ENCODE data around the gene LIN28A.
"Not testable (repeated sequence)": the region's sequence is repeated elsewhere in the genome, so short reads cannot be mapped to it uniquely, and the experiment has no call there.

LIN28A gene, protein sequence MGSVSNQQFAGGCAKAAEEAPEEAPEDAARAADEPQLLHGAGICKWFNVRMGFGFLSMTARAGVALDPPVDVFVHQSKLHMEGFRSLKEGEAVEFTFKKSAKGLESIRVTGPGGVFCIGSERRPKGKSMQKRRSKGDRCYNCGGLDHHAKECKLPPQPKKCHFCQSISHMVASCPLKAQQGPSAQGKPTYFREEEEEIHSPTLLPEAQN

GRCh38 chr1:26410706-26411623 is at the start of gene LIN28A:
Gene LIN28A, plus strand, starts transcription at chr1:26410817. Its CDS starts 75 bp downstream, at chr1:26410892.
- DNase-seq = no peak

GRCh38 chr1:26361605-26362122 is 49.0 kb upstream of the LIN28A start:
- DNase-seq = no peak

- no peak for DNase-seq
Observed at GRCh38 chr1:26362331-26362730, 48.3 kb upstream of the LIN28A start.

DNA sequence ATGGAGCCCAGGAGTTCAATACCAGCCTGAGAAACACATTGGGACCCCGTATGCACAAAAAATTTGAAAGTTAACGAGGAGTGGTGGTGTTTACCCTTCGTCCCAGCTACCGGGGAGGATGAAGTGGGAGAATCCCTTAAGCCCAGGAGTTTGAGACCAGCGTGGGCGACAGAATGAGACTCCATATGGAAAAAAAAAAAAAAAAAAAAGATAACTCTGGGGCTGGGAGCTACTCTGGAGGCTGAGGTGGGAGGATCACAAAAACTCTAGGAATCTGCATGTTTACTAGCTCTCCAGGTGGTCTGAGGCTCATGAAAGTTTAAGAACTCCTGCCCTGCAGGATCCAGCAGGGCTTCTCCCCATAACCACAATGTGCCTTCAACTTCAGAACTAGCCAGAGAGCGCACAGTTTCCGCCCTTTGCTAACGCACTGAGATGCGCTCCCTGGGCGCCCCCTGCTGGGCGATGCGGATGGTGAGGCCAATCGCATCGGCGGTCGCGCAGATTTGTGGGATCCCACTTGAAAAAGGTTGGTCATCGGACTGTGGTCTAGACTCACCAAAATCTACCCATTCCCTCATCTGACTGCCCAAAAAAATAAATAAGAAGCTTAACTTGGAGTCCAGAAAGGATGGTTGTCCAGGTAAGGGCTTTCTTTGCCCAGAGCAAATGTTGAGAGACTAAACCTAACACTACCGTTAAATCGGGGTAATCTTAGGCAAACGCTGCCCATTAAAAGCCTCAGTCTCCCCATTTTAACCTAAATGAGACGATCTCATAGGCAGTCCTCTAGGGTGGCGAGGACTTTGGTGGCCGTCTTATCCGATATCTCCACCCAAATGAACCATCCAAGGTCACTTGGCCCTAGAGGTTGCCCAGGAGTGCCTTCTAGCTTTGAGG is 46.8 kb upstream of the LIN28A start:
- peak; percentile 65 to 75 for DNase-seq

DNA sequence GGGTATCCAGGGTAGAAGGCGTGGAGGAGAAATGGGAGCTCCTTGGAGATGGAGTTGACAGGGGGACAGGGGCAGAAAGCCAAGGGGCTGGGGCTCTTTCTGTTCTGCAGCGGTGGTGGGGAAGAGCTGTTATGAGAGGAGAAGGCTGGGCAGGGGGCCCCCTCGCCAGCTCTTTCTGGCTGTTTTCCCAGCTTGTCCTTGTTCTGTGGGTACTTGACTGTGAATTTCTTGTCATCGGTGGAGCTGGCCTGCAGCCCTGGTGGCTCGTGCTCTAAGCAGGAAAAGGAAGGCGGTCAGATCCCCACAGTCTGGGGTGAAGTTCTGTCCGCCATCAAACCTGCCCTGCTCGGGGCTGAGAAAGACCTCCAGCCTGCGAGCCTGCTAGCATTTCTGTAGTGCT is 45.7 kb upstream of the LIN28A start:
- no peak for DNase-seq

DNA sequence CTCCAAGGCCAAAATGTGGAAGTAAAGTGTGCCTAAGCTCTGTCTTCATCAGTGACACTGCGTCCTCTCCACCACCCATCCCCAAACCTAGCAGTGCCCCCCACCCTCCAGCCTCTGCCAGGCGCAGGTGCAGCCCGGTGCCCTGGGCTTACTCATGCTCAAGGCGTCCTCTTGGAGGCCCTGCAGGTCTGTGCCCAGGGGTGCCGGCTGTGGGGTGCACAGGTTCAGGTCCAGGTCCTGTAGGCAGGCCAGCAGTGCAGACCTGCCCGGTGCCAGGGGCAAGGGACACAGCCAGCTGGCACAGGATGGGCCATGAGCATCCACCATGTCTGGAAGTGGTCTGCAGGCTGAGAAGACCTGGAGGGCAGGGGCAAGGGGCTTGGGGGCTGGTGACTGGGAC is 43.2 kb upstream of the LIN28A start:
- DNase-seq = no peak

GRCh38 chr1:26368006-26368405 is 42.6 kb upstream of the LIN28A start:
- DNase-seq = no peak

DNA sequence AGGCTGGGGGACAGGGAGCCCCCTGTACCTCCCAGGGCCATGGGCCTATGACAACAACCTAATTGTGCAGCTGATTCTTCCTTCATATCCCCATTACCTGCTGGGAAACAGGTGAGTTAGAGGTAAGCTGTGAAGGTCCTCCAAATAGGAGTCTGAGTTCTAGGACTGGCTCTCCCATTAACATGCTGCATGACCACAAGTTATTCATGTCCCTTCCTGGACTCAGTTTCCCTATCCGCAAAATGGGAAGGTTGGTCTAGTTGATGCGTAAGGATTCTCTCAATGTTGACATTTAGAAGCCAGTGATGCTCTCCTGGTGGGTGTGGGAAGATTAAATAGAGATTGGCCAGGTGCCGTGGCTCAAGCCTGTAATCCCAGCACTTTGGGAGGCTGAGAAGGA is 42.1 kb upstream of the LIN28A start:
- no peak for DNase-seq

GRCh38 chr1:26370591-26371382 is 39.8 kb upstream of the LIN28A start:
- no peak for DNase-seq

- no peak for DNase-seq
Observed at GRCh38 chr1:26372039-26372438, 38.6 kb upstream of the LIN28A start.

GRCh38 chr1:26372611-26373010 is 38.0 kb upstream of the LIN28A start, which contains the start of gene ZNF683:
Gene ZNF683, minus strand, starts transcription at chr1:26372750. Its CDS starts 4,179 bp downstream, at chr1:26368571.
- DNase-seq = not testable (repeated sequence)

DNA sequence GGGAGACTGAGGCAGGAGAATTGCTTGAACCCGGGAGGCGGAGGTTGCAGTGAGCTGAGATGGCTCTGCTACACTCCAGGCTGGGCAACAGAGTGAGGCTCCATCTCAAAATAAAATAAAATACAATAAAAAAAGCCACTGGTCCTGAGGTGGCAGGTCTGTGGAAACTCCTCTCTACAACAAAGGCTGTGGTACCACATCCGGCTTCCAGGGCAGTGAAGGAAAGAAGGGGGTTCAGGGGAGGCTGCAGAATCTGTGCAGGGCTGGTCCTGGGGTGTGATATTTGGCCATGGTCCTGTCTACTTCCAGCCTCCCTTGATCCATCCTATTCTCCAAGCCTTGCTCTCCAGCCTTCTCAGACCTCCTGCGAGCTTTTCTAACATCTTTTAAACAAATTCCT is 37.3 kb upstream of the LIN28A start:
- no peak for DNase-seq

- DNase-seq = no peak
Observed at GRCh38 chr1:26373789-26374188, 36.8 kb upstream of the LIN28A start.

GRCh38 chr1:26374361-26374760 is 36.3 kb upstream of the LIN28A start:
- not testable (repeated sequence) for DNase-seq

- no peak for DNase-seq
Observed at GRCh38 chr1:26375081-26375480, 35.5 kb upstream of the LIN28A start.

DNA sequence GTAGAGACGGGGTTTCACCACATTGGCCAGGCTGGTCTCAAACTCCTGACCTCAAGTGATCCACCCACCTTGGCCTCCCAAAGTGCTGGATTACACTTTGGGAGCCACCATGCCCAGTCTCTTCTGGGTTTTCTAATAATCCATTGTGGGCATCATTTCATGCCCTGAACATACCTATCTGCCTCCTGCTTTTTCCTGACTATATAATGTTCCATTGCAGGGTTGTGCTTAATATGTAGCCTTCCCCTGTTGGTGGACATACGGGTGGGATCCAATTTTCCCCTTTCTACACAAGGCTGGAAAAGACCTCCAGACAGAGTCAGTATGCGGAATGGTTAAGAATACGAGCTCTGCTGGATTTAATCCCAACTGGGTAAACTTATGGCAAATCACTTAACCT is 34.6 kb upstream of the LIN28A start:
- no peak for DNase-seq

DNA sequence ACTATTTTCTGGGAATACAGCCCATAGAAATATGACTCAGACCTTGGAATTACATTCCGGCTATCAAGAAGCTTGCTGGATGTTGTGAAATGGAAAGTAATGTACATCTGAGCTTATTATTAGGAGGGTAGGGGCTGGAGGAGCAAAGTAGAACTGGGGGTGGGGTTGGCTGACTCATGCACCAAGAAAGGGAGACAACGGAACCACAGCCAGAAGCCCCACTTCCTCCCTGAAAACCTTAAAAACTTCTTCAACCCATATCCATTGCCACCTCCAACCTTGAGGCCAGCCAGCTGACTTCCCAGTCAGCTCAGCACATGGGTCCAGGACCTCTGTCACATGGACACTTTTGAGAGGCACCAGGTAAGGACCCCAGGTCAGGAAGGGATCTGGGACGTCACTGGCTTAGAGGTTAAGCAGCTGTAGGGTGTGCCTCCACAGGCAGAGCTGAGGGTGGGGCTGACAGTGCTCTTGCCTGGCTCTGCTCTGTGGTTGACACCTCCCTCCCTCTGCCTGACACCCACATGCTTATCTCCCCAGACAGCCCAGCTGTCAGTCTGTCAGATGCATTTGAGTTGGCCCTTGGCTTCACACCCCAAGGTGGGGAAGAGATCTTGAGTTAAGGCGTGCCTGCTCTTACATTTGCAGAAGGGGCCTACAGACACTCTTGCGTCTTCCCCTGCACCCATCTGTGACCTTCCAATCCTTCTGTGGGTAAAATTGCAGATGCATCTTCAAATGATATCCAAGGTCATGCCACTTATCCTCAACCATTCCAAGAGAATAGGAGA is 32.3 kb upstream of the LIN28A start:
- no peak for DNase-seq

- no peak for DNase-seq
Observed at GRCh38 chr1:26378879-26379251, 31.8 kb upstream of the LIN28A start.

GRCh38 chr1:26384076-26384475 is 26.5 kb upstream of the LIN28A start:
- no peak for DNase-seq

- DNase-seq = not testable (repeated sequence)
Observed at GRCh38 chr1:26385063-26385462, 25.6 kb upstream of the LIN28A start.

DNA sequence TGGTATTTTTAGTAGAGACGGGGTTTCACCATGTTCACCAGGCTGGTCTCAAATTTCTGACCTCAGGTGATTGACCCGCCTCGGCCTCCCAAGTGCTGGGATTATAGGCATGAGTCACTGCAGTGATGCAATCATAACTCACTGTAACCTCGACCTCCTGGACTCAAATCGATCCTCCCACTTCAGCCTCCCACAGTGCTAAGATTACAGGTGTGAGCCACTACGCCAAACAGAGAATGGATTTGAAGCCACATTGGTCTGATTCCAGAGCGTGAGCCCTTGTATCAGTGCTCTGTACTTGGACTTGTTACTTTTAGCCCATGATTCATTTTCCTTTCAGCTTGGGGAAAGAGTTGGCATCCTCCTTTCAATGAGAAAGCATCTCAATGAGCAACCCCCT is 23.2 kb upstream of the LIN28A start:
- DNase-seq = no peak
